SK-N-SH (cell line): Measurements from ENCODE around the gene NARS2. TPM values are rescaled to one million over a fixed set of nuclear protein-coding genes. Genes with fewer than 3 reads are reported as not detected.

ENCODE experiments used
- CTCF ChIA-PET: fragments of 300-600, 350-600 bp; formaldehyde crosslinking; extraction: SDS; loops from one replicate; lab custom pipeline; 2021; lab: Yijun Ruan, JAX
- POLR2A ChIA-PET: fragments of 350-600 bp; sonication (Branson Sonifier 250); formaldehyde crosslinking; extraction: SDS; loops from one replicate; lab custom pipeline; 2020; ENCODE audit warnings: antibody characterized with exemption, inconsistent platforms; lab: Yijun Ruan, JAX
- DNase-seq: peaks from one replicate; pipeline ENCODE4 v3.0.0; 2012
- H2AFZ ChIP-seq: fragments of 200-600 bp; sonication (generic); 2 replicates; pipeline ENCODE4 v1.8.1; 2016; ENCODE audit warnings: antibody characterized with exemption, mild to moderate bottlenecking, low read depth
- H3F3A ChIP-seq: fragments of 200-600 bp; sonication (generic); replicated peaks from 2 replicates; pipeline ENCODE3; 2016; ENCODE audit warnings: antibody characterized with exemption, mild to moderate bottlenecking; ENCODE audit not compliant: insufficient read depth
- H3K27ac ChIP-seq, 2 experiments: fragments of 200-500 bp in 1 of 2; fragments of 200-600 bp in 1 of 2; sonication (Bioruptor generic) in 1 of 2; sonication (generic), shearing (Covaris generic) in 1 of 2; 2 replicates each; pipeline versions ENCODE4 v1.5.1 to v1.6.1; 2014 to 2016; ENCODE audit warnings: low read depth in 2 of 2, inconsistent platforms in 1 of 2, low read length in 1 of 2, mild to moderate bottlenecking in 1 of 2, mixed read lengths in 1 of 2
- H3K27me3 ChIP-seq: fragments of 200-600 bp; sonication (generic), shearing (Covaris generic); 2 replicates; pipeline ENCODE4 v1.6.1; 2016; ENCODE audit warnings: mixed run types; ENCODE audit not compliant: insufficient read depth
- H3K36me3 ChIP-seq, 2 experiments: fragments of 200-500 bp in 1 of 2; fragments of 200-600 bp in 1 of 2; sonication (Bioruptor generic) in 1 of 2; sonication (generic) in 1 of 2; replicated peaks in 1 of 2; 2 replicates each; pipeline versions ENCODE3 to v1.5.1; 2014 to 2016; ENCODE audit warnings: low read length in 1 of 2, mild to moderate bottlenecking in 1 of 2; ENCODE audit not compliant: insufficient read depth in 2 of 2, control insufficient read depth in 1 of 2
- H3K4me1 ChIP-seq, 2 experiments: fragments of 200-500 bp in 1 of 2; fragments of 200-600 bp in 1 of 2; sonication (Bioruptor generic) in 1 of 2; sonication (generic), shearing (Covaris generic) in 1 of 2; 2 replicates each; pipeline versions ENCODE4 v1.5.1 to v1.6.1; 2014 to 2016; ENCODE audit warnings: low read depth in 1 of 2, low read length in 1 of 2, mixed run types in 1 of 2; ENCODE audit not compliant: insufficient read depth in 2 of 2, control insufficient read depth in 1 of 2
- H3K4me2 ChIP-seq: fragments of 200-600 bp; sonication (generic), shearing (Covaris generic); 2 replicates; pipeline ENCODE4 v1.6.1; 2017; ENCODE audit warnings: mixed run types
- H3K4me3 ChIP-seq, 2 experiments: fragments of 200-500 bp in 1 of 2; fragments of 200-600 bp in 1 of 2; sonication (Bioruptor generic) in 1 of 2; sonication (generic), shearing (Covaris generic) in 1 of 2; 2 replicates each; pipeline versions ENCODE4 v1.5.1 to v1.8.1; 2014 to 2016; ENCODE audit warnings: low read depth in 2 of 2, inconsistent platforms in 1 of 2, low read length in 1 of 2, mild to moderate bottlenecking in 1 of 2, mixed read lengths in 1 of 2, moderate library complexity in 1 of 2
- H3K79me2 ChIP-seq: fragments of 200-600 bp; sonication (generic); 2 replicates; pipeline ENCODE4 v1.8.1; 2017; ENCODE audit warnings: mild to moderate bottlenecking; ENCODE audit not compliant: insufficient read depth
- H3K9ac ChIP-seq: fragments of 200-600 bp; sonication (generic); 2 replicates; pipeline ENCODE4 v1.6.1; 2017; ENCODE audit warnings: mixed run types
- H3K9me2 ChIP-seq: fragments of 200-600 bp; sonication (generic); 2 replicates; pipeline ENCODE4 v1.6.1; 2017; ENCODE audit warnings: mixed run types
- H3K9me3 ChIP-seq: fragments of 200-600 bp; sonication (generic); 2 replicates; pipeline ENCODE4 v1.6.1; 2017; ENCODE audit warnings: mixed run types, mild to moderate bottlenecking, moderate library complexity
- H4K20me1 ChIP-seq: fragments of 200-600 bp; sonication (generic); 2 replicates; pipeline ENCODE4 v1.6.1; 2017; ENCODE audit warnings: mild to moderate bottlenecking, mixed run types; ENCODE audit not compliant: insufficient read depth
- ELF1 ChIP-seq: IDR thresholded peaks from 2 replicates; pipeline ENCODE4 v1.4.0; 2012
- FOSL2 ChIP-seq: IDR thresholded peaks from 2 replicates; pipeline ENCODE4 v1.4.0; 2012; ENCODE audit warnings: low read depth, mild to moderate bottlenecking, moderate library complexity, borderline replicate concordance
- FOXJ3 ChIP-seq: sonication (generic); formaldehyde crosslinking; IDR thresholded peaks from 2 replicates; pipeline ENCODE4 v1.5.1; 2020; ENCODE audit warnings: mild to moderate bottlenecking, missing genetic modification reagents
- FOXM1 ChIP-seq: IDR thresholded peaks from 2 replicates; pipeline ENCODE4 v1.4.0; 2012; ENCODE audit warnings: low read depth, mild to moderate bottlenecking
- GABPA ChIP-seq: IDR thresholded peaks from 2 replicates; pipeline ENCODE4 v1.4.0; 2012; ENCODE audit warnings: low read depth, mild to moderate bottlenecking
- GATA2 ChIP-seq: sonication (generic); formaldehyde crosslinking; IDR thresholded peaks from 2 replicates; pipeline ENCODE4 v1.5.0; 2020; ENCODE audit warnings: mild to moderate bottlenecking, missing genetic modification reagents
- IRF3 ChIP-seq: fragments of 150-350 bp; IDR thresholded peaks from 2 replicates; pipeline ENCODE4 v1.6.1; 2016; ENCODE audit warnings: mild to moderate bottlenecking, low read depth, low read length
- JUND ChIP-seq: IDR thresholded peaks from 2 replicates; pipeline ENCODE4 v1.4.0; 2012
- MEF2A ChIP-seq: IDR thresholded peaks from 2 replicates; pipeline ENCODE4 v1.4.0; 2012; ENCODE audit warnings: low read depth, borderline replicate concordance
- NRF1 ChIP-seq: IDR thresholded peaks from 2 replicates; pipeline ENCODE4 v1.6.1; 2012; ENCODE audit warnings: low read depth, mild to moderate bottlenecking, low read length
- POLR2AphosphoS5 ChIP-seq: IDR thresholded peaks from 2 replicates; pipeline ENCODE4 v1.6.1; 2012; ENCODE audit warnings: low read depth, low read length
- REST ChIP-seq: IDR thresholded peaks from 2 replicates; pipeline ENCODE4 v1.6.1; 2012; ENCODE audit warnings: mild to moderate bottlenecking, low read depth, low read length, moderate library complexity
- SMC3 ChIP-seq: IDR thresholded peaks from 2 replicates; pipeline ENCODE4 v1.6.1; 2012; ENCODE audit warnings: low read depth, low read length, improper control_type of control experiment
- TAF1 ChIP-seq: IDR thresholded peaks from 2 replicates; pipeline ENCODE4 v1.6.1; 2012; ENCODE audit warnings: low read depth, mild to moderate bottlenecking, low read length, moderate library complexity, borderline replicate concordance
- TCF12 ChIP-seq: IDR thresholded peaks from 2 replicates; pipeline ENCODE4 v1.4.0; 2012
- TEAD4 ChIP-seq: IDR thresholded peaks from 2 replicates; pipeline ENCODE4 v1.4.0; 2012; ENCODE audit warnings: mild to moderate bottlenecking, borderline replicate concordance; ENCODE audit not compliant: insufficient read depth
- WGBS: methylation state at CpG from one replicate; pipeline ENCODE4 v1.1.6; 2017; ENCODE audit warnings: low lambda C conversion rate; 5-methylcytosine and 5-hydroxymethylcytosine counted together
- polyA plus RNA-seq, 3 experiments: library from polyadenylated mRNA; depleted of rRNA; stranded (reverse); fragments of >200 nt; gene quantifications; 2 replicates each; pipeline ENCODE4 v1.2.3, GENCODE V29; 2012

The NARS2 gene
- polyA plus RNA-seq, 1 of the 3 experiments (the other 2 are of a cell fraction), result 8.9 TPM

- no peak overlapping the region for H3K4me2 ChIP-seq
- no peaks in the 10 kb centered on the region for H3F3A ChIP-seq
- H3K79me2 ChIP-seq, result peaks cover 24% of the 10 kb centered on the region; the same call in 1 of the 2 replicates
- H3K9me3 ChIP-seq, result no peaks in the 10 kb centered on the region
- H2AFZ ChIP-seq, result no peak overlapping the region
- no peaks in the 10 kb centered on the region; the same call in 1 of the 2 replicates for H4K20me1 ChIP-seq
- peaks cover 0 to 7% of the 10 kb centered on the region in 2 experiments; a peak in 1 of 4 replicates for H3K4me1 ChIP-seq
- H3K27ac ChIP-seq, result no peak overlapping the region
- no peak for DNase-seq
- H3K27me3 ChIP-seq, result no peaks in the 10 kb centered on the region
- 100% methylated on average over 1 of the region's 1 CpG for WGBS
- ChIA-PET CTCF (no interaction called here), POLR2A (no interaction called here)
- no peak for TF ChIP-seq SMC3
- TF ChIP-seq TEAD4, result no peak
- no peak for TF ChIP-seq REST
- TF ChIP-seq POLR2AphosphoS5, result no peak
- TF ChIP-seq FOSL2, result no peak
- no peak for TF ChIP-seq ELF1
- TF ChIP-seq JUND, result no peak
- TF ChIP-seq GATA2 (CRISPR knock-in tag), result no peak
- TF ChIP-seq NRF1, result no peak
- TF ChIP-seq FOXM1, result no peak
- TF ChIP-seq TAF1, result no peak
- no peak for TF ChIP-seq FOXJ3
- TF ChIP-seq MEF2A, result no peak
- TF ChIP-seq IRF3, result no peak
- H3K9me2 ChIP-seq, result no peaks in the 10 kb centered on the region
- no peak overlapping the region for H3K4me3 ChIP-seq
- H3K36me3 ChIP-seq, result peaks cover 0 to 2% of the 10 kb centered on the region in 2 experiments
- H3K9ac ChIP-seq, result no peak overlapping the region
These were observed 183.2 kb downstream of the NARS2 start for GRCh38 chr11:78391424-78391823.

GRCh38 chr11:78390809-78391208 lies 183.9 kb downstream of the NARS2 start:
- ChIA-PET POLR2A (no interaction called here), CTCF (interaction anchor here (1.0 kb wide), 1 partner anchor 9 kb away, joined by 3 read pairs; no protein-coding TSS in a partner anchor)
- Histone ChIP-seq H3K9me3 (no peaks in the 10 kb centered on the region), H2AFZ (no peak overlapping the region), H3K9me2 (no peaks in the 10 kb centered on the region), H3K4me3 (no peak overlapping the region), H3K27me3 (no peaks in the 10 kb centered on the region), H3F3A (no peaks in the 10 kb centered on the region), H4K20me1 (no peaks in the 10 kb centered on the region; the same call in 1 of the 2 replicates), H3K4me2 (no peak overlapping the region), H3K4me1 (peaks cover 0 to 10% of the 10 kb centered on the region in 2 experiments; a peak in 1 of 4 replicates), H3K9ac (no peak overlapping the region), H3K79me2 (peaks cover 28% of the 10 kb centered on the region; the same call in 1 of the 2 replicates), H3K27ac (no peak overlapping the region), H3K36me3 (peaks cover 0 to 2% of the 10 kb centered on the region in 2 experiments)
- no peak for TF ChIP-seq TCF12
- TF ChIP-seq NRF1, result no peak
- no peak for TF ChIP-seq GABPA
- WGBS, result 94% methylated on average over 5 of the region's 5 CpGs
- no peak for DNase-seq
